HEK293 (cell line): Measurements from ENCODE around the gene MTMR6.

Experiments
- CTCF ChIA-PET: fragments of 350-600 bp; formaldehyde crosslinking; extraction: SDS; loops from one replicate; lab custom pipeline; 2021; ENCODE audit warnings: antibody characterized with exemption; lab: Yijun Ruan, JAX
- POLR2A ChIA-PET: fragments of 300-600 bp; formaldehyde crosslinking; extraction: SDS; loops from one replicate; lab custom pipeline; 2020; ENCODE audit warnings: antibody characterized with exemption, inconsistent platforms; lab: Yijun Ruan, JAX
- H3K27ac ChIP-seq: fragments of 200-500 bp; sonication (Bioruptor generic); 2 replicates; pipeline ENCODE4 v1.5.1; 2014; ENCODE audit warnings: low read depth, low read length, control low read depth, inconsistent platforms; ENCODE audit errors: extremely low read depth
- H3K36me3 ChIP-seq, 2 experiments: fragments of 200-500 bp in 1 of 2; sonication (Bioruptor generic) in 1 of 2; 1 replicate in 1 of 2; 2 replicates in 1 of 2; pipeline ENCODE4 v1.5.1; 2014 to 2017; ENCODE audit warnings: inconsistent platforms in 2 of 2, low read length in 2 of 2; ENCODE audit not compliant: control insufficient read depth in 2 of 2, insufficient read depth in 1 of 2
- H3K4me1 ChIP-seq: fragments of 200-500 bp; sonication (Bioruptor generic); 2 replicates; pipeline ENCODE4 v1.5.1; 2014; ENCODE audit warnings: mild to moderate bottlenecking, low read length, inconsistent platforms; ENCODE audit not compliant: control insufficient read depth, insufficient read depth
- H3K4me3 ChIP-seq: 2 replicates; pipeline ENCODE4 v1.5.1; 2011; ENCODE audit warnings: low read depth, mild to moderate bottlenecking, control low read depth, low read length, moderate library complexity
- H3K9me3 ChIP-seq: fragments of 200-500 bp; sonication (Bioruptor generic); 2 replicates; pipeline ENCODE4 v1.5.1; 2014; ENCODE audit warnings: low read depth, low read length, inconsistent platforms; ENCODE audit not compliant: control insufficient read depth, insufficient read depth
- GLIS2 ChIP-seq: fragments of 450-650 bp; formaldehyde crosslinking; IDR thresholded peaks from 2 replicates; pipeline ENCODE4 v1.5.1; 2016; ENCODE audit warnings: missing biosample characterization, missing genetic modification characterization
- PRDM1 ChIP-seq: fragments of 450-650 bp; formaldehyde crosslinking; IDR thresholded peaks from 2 replicates; pipeline ENCODE4; 2016; ENCODE audit warnings: missing biosample characterization, missing genetic modification characterization
- REST ChIP-seq: fragments of 450-650 bp; formaldehyde crosslinking; IDR thresholded peaks from 2 replicates; pipeline ENCODE4 v1.5.1; 2016; ENCODE audit warnings: missing biosample characterization, missing genetic modification characterization
- SP2 ChIP-seq: fragments of 450-650 bp; formaldehyde crosslinking; IDR thresholded peaks from 2 replicates; pipeline ENCODE4 v1.5.1; 2016; ENCODE audit warnings: missing biosample characterization, missing genetic modification characterization
- WT1 ChIP-seq: fragments of 450-650 bp; formaldehyde crosslinking; IDR thresholded peaks from 2 replicates; pipeline ENCODE4 v1.5.1; 2016; ENCODE audit warnings: missing biosample characterization, missing genetic modification characterization
- ZNF114 ChIP-seq: fragments of 450-650 bp; formaldehyde crosslinking; IDR thresholded peaks from 2 replicates; pipeline ENCODE4 v1.5.0; 2017; ENCODE audit warnings: missing biosample characterization, missing genetic modification characterization
- ZNF2 ChIP-seq: fragments of 450-650 bp; formaldehyde crosslinking; IDR thresholded peaks from 2 replicates; pipeline ENCODE4 v1.5.1; 2016; ENCODE audit warnings: missing biosample characterization, missing genetic modification characterization
- ZNF311 ChIP-seq: fragments of 450-650 bp; formaldehyde crosslinking; IDR thresholded peaks from 2 replicates; pipeline ENCODE4 v1.5.1; 2017; ENCODE audit warnings: missing biosample characterization, missing genetic modification characterization, borderline replicate concordance
- ZNF324 ChIP-seq: fragments of 450-650 bp; formaldehyde crosslinking; IDR thresholded peaks from 2 replicates; pipeline ENCODE4 v1.5.1; 2016; ENCODE audit warnings: missing biosample characterization, missing genetic modification characterization
- ZNF350 ChIP-seq: fragments of 450-650 bp; formaldehyde crosslinking; IDR thresholded peaks from 2 replicates; pipeline ENCODE4 v1.5.0; 2017; ENCODE audit warnings: missing biosample characterization, mild to moderate bottlenecking, missing genetic modification characterization
- ZNF394 ChIP-seq: fragments of 450-650 bp; formaldehyde crosslinking; IDR thresholded peaks from 2 replicates; pipeline ENCODE4 v1.5.1; 2016; ENCODE audit warnings: missing biosample characterization, missing genetic modification characterization, mild to moderate bottlenecking, moderate library complexity, borderline replicate concordance
- ZNF416 ChIP-seq: fragments of 450-650 bp; formaldehyde crosslinking; IDR thresholded peaks from 2 replicates; pipeline ENCODE4 v1.5.1; 2016; ENCODE audit warnings: missing biosample characterization, missing genetic modification characterization
- ZNF473 ChIP-seq: fragments of 450-650 bp; formaldehyde crosslinking; IDR thresholded peaks from 2 replicates; pipeline ENCODE4 v1.5.1; 2017; ENCODE audit warnings: missing biosample characterization, missing genetic modification characterization
- ZNF600 ChIP-seq: fragments of 450-650 bp; formaldehyde crosslinking; IDR thresholded peaks from 2 replicates; pipeline ENCODE4 v1.5.1; 2016; ENCODE audit warnings: missing biosample characterization, missing genetic modification characterization
- ZNF645 ChIP-seq: fragments of 450-650 bp; formaldehyde crosslinking; IDR thresholded peaks from 2 replicates; pipeline ENCODE4; 2016; ENCODE audit warnings: missing biosample characterization, missing genetic modification characterization
- ZNF660 ChIP-seq: fragments of 450-650 bp; IDR thresholded peaks from 2 replicates; pipeline ENCODE4 v1.5.1; 2018; ENCODE audit warnings: missing biosample characterization, mild to moderate bottlenecking, missing genetic modification characterization
- ZNF677 ChIP-seq: fragments of 450-650 bp; IDR thresholded peaks from 2 replicates; pipeline ENCODE4 v1.5.0; 2018; ENCODE audit warnings: missing biosample characterization, mild to moderate bottlenecking, missing genetic modification characterization, moderate library complexity
- ZSCAN16 ChIP-seq: fragments of 450-650 bp; formaldehyde crosslinking; IDR thresholded peaks from 2 replicates; pipeline ENCODE4 v1.5.1; 2016; ENCODE audit warnings: missing biosample characterization, missing genetic modification characterization
- TF ChIP-seq, protein P1 (sequence below): fragments of 450-650 bp; formaldehyde crosslinking; IDR thresholded peaks from 2 replicates; pipeline ENCODE4 v1.5.1; 2016; ENCODE audit warnings: missing biosample characterization, missing genetic modification characterization
- TF ChIP-seq, protein P2 (sequence below): fragments of 450-650 bp; formaldehyde crosslinking; IDR thresholded peaks from 2 replicates; pipeline ENCODE4 v1.5.1; 2016; ENCODE audit warnings: missing biosample characterization, missing genetic modification characterization
- TF ChIP-seq, protein P3 (sequence below): fragments of 450-650 bp; formaldehyde crosslinking; IDR thresholded peaks from 2 replicates; pipeline ENCODE4 v1.5.1; 2017; ENCODE audit warnings: missing biosample characterization, missing genetic modification characterization

Gene MTMR6

GRCh38 chr13:25286969-25287961, at the start of gene MTMR6 (continued):
- TF ChIP-seq, protein P1, sequence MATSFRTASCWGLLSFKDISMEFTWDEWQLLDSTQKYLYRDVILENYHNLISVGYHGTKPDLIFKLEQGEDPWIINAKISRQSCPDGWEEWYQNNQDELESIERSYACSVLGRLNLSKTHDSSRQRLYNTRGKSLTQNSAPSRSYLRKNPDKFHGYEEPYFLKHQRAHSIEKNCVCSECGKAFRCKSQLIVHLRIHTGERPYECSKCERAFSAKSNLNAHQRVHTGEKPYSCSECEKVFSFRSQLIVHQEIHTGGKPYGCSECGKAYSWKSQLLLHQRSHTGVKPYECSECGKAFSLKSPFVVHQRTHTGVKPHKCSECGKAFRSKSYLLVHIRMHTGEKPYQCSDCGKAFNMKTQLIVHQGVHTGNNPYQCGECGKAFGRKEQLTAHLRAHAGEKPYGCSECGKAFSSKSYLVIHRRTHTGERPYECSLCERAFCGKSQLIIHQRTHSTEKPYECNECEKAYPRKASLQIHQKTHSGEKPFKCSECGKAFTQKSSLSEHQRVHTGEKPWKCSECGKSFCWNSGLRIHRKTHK (tag by site-specific recombination) = no peak
- no peak for TF ChIP-seq WT1 (tag by site-specific recombination)
- TF ChIP-seq, all 188 proteins: peak for 42

DNA sequence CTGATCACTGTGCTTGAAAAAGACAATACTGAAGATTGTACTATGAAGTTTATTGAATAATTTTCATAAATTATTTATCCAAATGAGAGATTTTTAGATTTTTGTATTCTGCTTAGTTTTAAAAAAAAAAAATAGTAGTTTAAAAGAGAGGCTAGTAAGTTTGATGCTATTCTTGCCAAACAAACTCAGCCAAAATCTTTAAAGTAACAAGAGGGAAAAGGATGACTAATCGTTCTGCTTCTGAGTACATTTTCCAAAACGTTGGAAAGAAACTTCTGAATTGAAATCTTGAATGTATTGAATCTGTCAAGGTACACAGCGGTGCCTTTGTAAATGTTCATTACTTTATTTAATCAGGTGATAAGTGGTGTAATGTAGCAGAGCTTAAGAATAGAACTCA, 48.6 kb upstream of the MTMR6 start:
- TF ChIP-seq ZNF660 = no peak
- TF ChIP-seq ZNF416 (tag by site-specific recombination) = no peak
- no peak for TF ChIP-seq ZNF473 (tag by site-specific recombination)
- TF ChIP-seq, protein P2, sequence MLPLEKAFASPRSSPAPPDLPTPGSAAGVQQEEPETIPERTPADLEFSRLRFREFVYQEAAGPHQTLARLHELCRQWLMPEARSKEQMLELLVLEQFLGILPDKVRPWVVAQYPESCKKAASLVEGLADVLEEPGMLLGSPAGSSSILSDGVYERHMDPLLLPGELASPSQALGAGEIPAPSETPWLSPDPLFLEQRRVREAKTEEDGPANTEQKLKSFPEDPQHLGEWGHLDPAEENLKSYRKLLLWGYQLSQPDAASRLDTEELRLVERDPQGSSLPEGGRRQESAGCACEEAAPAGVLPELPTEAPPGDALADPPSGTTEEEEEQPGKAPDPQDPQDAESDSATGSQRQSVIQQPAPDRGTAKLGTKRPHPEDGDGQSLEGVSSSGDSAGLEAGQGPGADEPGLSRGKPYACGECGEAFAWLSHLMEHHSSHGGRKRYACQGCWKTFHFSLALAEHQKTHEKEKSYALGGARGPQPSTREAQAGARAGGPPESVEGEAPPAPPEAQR (tag by site-specific recombination) = no peak
- TF ChIP-seq ZNF114 (tag by site-specific recombination) = no peak
- no peak for TF ChIP-seq SP2
- TF ChIP-seq GLIS2 (tag by site-specific recombination) = no peak
- TF ChIP-seq, protein P3, sequence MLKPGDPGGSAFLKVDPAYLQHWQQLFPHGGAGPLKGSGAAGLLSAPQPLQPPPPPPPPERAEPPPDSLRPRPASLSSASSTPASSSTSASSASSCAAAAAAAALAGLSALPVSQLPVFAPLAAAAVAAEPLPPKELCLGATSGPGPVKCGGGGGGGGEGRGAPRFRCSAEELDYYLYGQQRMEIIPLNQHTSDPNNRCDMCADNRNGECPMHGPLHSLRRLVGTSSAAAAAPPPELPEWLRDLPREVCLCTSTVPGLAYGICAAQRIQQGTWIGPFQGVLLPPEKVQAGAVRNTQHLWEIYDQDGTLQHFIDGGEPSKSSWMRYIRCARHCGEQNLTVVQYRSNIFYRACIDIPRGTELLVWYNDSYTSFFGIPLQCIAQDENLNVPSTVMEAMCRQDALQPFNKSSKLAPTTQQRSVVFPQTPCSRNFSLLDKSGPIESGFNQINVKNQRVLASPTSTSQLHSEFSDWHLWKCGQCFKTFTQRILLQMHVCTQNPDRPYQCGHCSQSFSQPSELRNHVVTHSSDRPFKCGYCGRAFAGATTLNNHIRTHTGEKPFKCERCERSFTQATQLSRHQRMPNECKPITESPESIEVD (tag by site-specific recombination) = no peak
- no peak for TF ChIP-seq ZNF677 (tag by site-specific recombination)
- no peak for TF ChIP-seq ZNF350
- TF ChIP-seq ZNF600 = no peak
- no peak for TF ChIP-seq PRDM1 (tag by site-specific recombination)
- TF ChIP-seq ZNF2 (tag by site-specific recombination) = no peak
- no peak for TF ChIP-seq ZNF324 (tag by site-specific recombination)
- no peak for TF ChIP-seq REST (tag by site-specific recombination)
- no peak for TF ChIP-seq ZNF311
- TF ChIP-seq ZNF394 (tag by site-specific recombination) = no peak
- no peak for TF ChIP-seq ZSCAN16 (tag by site-specific recombination)
- TF ChIP-seq ZNF645 (tag by site-specific recombination) = no peak
- TF ChIP-seq, all 188 proteins: peak for 0
- no peaks in the 10 kb centered on the region for H3K9me3 ChIP-seq
- H3K36me3 ChIP-seq = peaks cover 16 to 83% of the 10 kb centered on the region in 2 experiments; a peak in 2 of 3 replicates

More for the DNA sequence above, 48.6 kb upstream of the MTMR6 start:
- no peaks in the 10 kb centered on the region for H3K4me1 ChIP-seq
- ChIA-PET CTCF (no interaction called here), POLR2A (no interaction called here)
- no peak overlapping the region for H3K4me3 ChIP-seq
- no peak overlapping the region for H3K27ac ChIP-seq
